KMS-11 (cell line): ENCODE results near the gene HERPUD1.

Experiments used
- H2AFZ ChIP-seq: fragments of 200-600 bp; sonication (generic); 2 replicates; pipeline ENCODE4 v1.6.1; 2016; ENCODE audit warnings: antibody characterized with exemption, mixed run types, low read depth
- H3K27ac ChIP-seq: fragments of 200-600 bp; sonication (generic); 2 replicates; pipeline ENCODE4 v1.6.1; 2016; ENCODE audit warnings: mild to moderate bottlenecking, mixed run types
- H3K27me3 ChIP-seq: fragments of 200-600 bp; sonication (generic); 2 replicates; pipeline ENCODE4 v1.6.1; 2017; ENCODE audit warnings: mild to moderate bottlenecking, low read depth, mixed run types, moderate library complexity; ENCODE audit not compliant: insufficient read depth
- H3K36me3 ChIP-seq: fragments of 200-600 bp; sonication (generic); 2 replicates; pipeline ENCODE4 v1.6.1; 2017; ENCODE audit warnings: mild to moderate bottlenecking, mixed run types; ENCODE audit not compliant: insufficient read depth
- H3K4me1 ChIP-seq: fragments of 200-600 bp; sonication (generic); 2 replicates; pipeline ENCODE4 v1.6.1; 2016; ENCODE audit warnings: mild to moderate bottlenecking, low read depth, mixed run types; ENCODE audit not compliant: poor library complexity, severe bottlenecking
- H3K4me2 ChIP-seq: fragments of 200-600 bp; sonication (generic); 2 replicates; pipeline ENCODE4 v1.7.0; 2016; ENCODE audit warnings: mild to moderate bottlenecking, mixed run types
- H3K4me3 ChIP-seq: fragments of 200-600 bp; sonication (generic); IDR thresholded peaks from 2 replicates; pipeline ENCODE4 v1.6.1; 2017; ENCODE audit warnings: low read depth, low read length, mixed read lengths; ENCODE audit not compliant: insufficient read depth
- H3K79me2 ChIP-seq: fragments of 200-600 bp; sonication (generic); 2 replicates; pipeline ENCODE4 v1.6.1; 2016; ENCODE audit warnings: low read depth, mixed run types; ENCODE audit not compliant: insufficient read depth
- H3K9ac ChIP-seq: fragments of 200-600 bp; sonication (generic); 2 replicates; pipeline ENCODE4 v1.6.1; 2016; ENCODE audit warnings: mild to moderate bottlenecking, mixed run types
- H4K20me1 ChIP-seq: fragments of 200-600 bp; sonication (generic); 2 replicates; pipeline ENCODE4 v1.6.1; 2016; ENCODE audit warnings: mild to moderate bottlenecking, mixed run types; ENCODE audit not compliant: insufficient read depth
- CTCF ChIP-seq: fragments of 200-600 bp; sonication (generic); conservative IDR thresholded peaks from 2 replicates; pipeline ENCODE4 v1.6.1; 2017; ENCODE audit warnings: low read depth, mild to moderate bottlenecking, antibody characterized with exemption, low read length, moderate library complexity, mixed read lengths

The HERPUD1 gene

GRCh38 chr16:56911771-56912571, 20.0 kb upstream of the HERPUD1 start:
- no peaks in the 10 kb centered on the region for H3K79me2 ChIP-seq
- no peak for TF ChIP-seq CTCF
- H3K27ac ChIP-seq = peak overlapping the region; percentile 66; the same call in 1 of the 2 replicates
- H3K27me3 ChIP-seq = no peaks in the 10 kb centered on the region
- H4K20me1 ChIP-seq = no peaks in the 10 kb centered on the region
- peaks cover 61% of the 10 kb centered on the region for H3K4me1 ChIP-seq
- H3K36me3 ChIP-seq = no peaks in the 10 kb centered on the region
- peak overlapping the region; percentile 33; the same call in 1 of the 2 replicates for H3K4me2 ChIP-seq
- H3K4me3 ChIP-seq = no peak overlapping the region
- H3K9ac ChIP-seq = no peak overlapping the region
- no peak overlapping the region; the same call in 1 of the 2 replicates for H2AFZ ChIP-seq

GRCh38 chr16:56912746-56913708, 18.9 kb upstream of the HERPUD1 start:
- Histone ChIP-seq H3K79me2 (no peaks in the 10 kb centered on the region), H3K27ac (no peak overlapping the region), H2AFZ (no peak overlapping the region), H3K4me2 (no peak overlapping the region), H3K27me3 (no peaks in the 10 kb centered on the region), H3K36me3 (no peaks in the 10 kb centered on the region), H3K4me1 (peaks cover 71% of the 10 kb centered on the region), H4K20me1 (no peaks in the 10 kb centered on the region), H3K9ac (no peak overlapping the region), H3K4me3 (no peak overlapping the region)
- no peak for TF ChIP-seq CTCF

- Histone ChIP-seq H3K4me2 (no peak overlapping the region), H3K4me3 (no peak overlapping the region), H3K27ac (no peak overlapping the region), H3K79me2 (no peaks in the 10 kb centered on the region), H3K9ac (no peak overlapping the region), H3K4me1 (peaks cover 82% of the 10 kb centered on the region), H4K20me1 (no peaks in the 10 kb centered on the region), H3K27me3 (no peaks in the 10 kb centered on the region), H2AFZ (no peak overlapping the region), H3K36me3 (no peaks in the 10 kb centered on the region)
- TF ChIP-seq CTCF = no peak
Measured at GRCh38 chr16:56914896-56915295, 17.0 kb upstream of the HERPUD1 start.

GRCh38 chr16:56915336-56916119, 16.4 kb upstream of the HERPUD1 start:
- Histone ChIP-seq H3K79me2 (no peaks in the 10 kb centered on the region), H3K27ac (peak overlapping the region; percentile 84; the same call in 1 of the 2 replicates), H3K4me3 (no peak overlapping the region), H2AFZ (no peak overlapping the region; the same call in 1 of the 2 replicates), H3K4me2 (peak overlapping the region; percentile 95), H3K9ac (no peak overlapping the region), H4K20me1 (no peaks in the 10 kb centered on the region), H3K27me3 (no peaks in the 10 kb centered on the region), H3K36me3 (no peaks in the 10 kb centered on the region), H3K4me1 (peaks cover 82% of the 10 kb centered on the region)
- no peak for TF ChIP-seq CTCF
